ENCODE results near the gene CLEC20A.

Gene CLEC20A

GRCh38 chr1:178496410-178497135, at the start of gene CLEC20A:
Gene CLEC20A, minus strand, starts transcription at chr1:178496964. Its CDS starts 25 bp downstream, at chr1:178496939.
- in situ Hi-C loops (cut with MboI; ENCODE audit: low sequenced_read_pairs), result no loop called here

DNA sequence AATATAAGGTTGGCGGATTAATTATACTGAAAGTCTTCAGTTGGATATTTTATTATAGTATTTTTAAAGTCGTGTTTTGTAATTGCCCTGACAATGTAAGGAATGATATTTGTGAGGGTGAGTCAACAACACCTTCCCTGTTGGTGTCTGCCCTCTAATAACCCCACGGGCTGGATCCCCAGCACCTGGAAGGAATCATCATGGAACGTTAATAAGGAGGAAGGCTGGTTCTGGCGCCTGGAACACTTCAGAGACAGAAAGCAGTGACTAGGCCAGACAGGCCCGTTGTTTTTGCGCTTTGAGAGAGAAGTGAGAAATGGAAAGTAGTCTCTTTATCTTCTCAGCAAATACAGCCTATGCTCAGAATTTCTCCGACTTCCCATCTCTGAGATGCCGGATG, 47.8 kb upstream of the CLEC20A start:
- in situ Hi-C loops (cut with MboI; ENCODE audit: low sequenced_read_pairs), result loop anchor here (10.0 to 25.0 kb wide), 2 partner anchors 220 to 1243 kb away; no protein-coding TSS in a partner anchor

DNA sequence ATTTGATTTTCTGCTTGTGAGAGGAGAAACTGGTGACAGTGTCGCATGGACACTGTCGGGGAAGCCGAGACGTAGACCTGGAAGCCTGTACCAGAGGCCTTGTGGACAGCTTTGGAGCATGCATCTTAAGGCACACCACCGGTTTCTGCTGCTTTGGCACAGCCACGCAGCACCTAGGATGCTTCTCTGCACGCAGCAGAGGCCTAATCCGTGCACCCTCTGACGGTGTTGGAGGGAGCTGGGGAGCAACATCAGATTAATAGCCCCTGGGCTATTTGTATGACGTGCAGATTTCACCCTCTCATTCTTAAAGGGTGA, 46.5 kb upstream of the CLEC20A start:
- in situ Hi-C loops (cut with MboI; ENCODE audit: low sequenced_read_pairs), result loop anchor here (10.0 to 25.0 kb wide), 2 partner anchors 222 to 1244 kb away; no protein-coding TSS in a partner anchor

- in situ Hi-C loops (cut with MboI; ENCODE audit: low sequenced_read_pairs), result loop anchor here (10.0 to 25.0 kb wide), 2 partner anchors 222 to 1245 kb away; no protein-coding TSS in a partner anchor
Observed at GRCh38 chr1:178542554-178543289, 46.0 kb upstream of the CLEC20A start.

GRCh38 chr1:178541829-178542553, 45.2 kb upstream of the CLEC20A start:
- in situ Hi-C loops (cut with MboI; ENCODE audit: low sequenced_read_pairs), result loop anchor here (10.0 to 25.0 kb wide), 2 partner anchors 223 to 1245 kb away; no protein-coding TSS in a partner anchor

DNA sequence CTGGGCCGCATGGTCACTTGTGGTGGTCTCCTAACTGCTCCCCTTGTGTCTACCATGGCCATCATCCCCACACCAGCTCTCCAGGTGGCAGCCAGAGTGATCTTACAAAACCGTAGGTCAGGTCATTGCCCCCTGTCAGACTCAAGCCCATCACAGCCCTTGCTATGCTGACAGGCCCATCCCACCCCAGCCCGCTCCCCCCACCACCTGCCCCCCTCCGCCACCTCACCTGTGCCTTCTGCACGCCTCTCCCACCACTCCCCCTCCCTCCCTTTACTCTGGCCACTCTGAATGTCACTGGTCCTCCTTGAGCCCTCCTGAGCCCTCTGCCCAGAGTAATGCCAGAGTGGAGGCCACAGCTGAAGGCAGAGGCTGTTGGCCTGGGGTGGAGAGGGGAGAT, 44.6 kb upstream of the CLEC20A start:
- in situ Hi-C loops (cut with MboI; ENCODE audit: low sequenced_read_pairs), result loop anchor here (10.0 to 25.0 kb wide), 2 partner anchors 223 to 1246 kb away; no protein-coding TSS in a partner anchor

GRCh38 chr1:178540646-178541045, 43.9 kb upstream of the CLEC20A start:
- in situ Hi-C loops (cut with MboI; ENCODE audit: low sequenced_read_pairs), result loop anchor here (10.0 to 25.0 kb wide), 2 partner anchors 224 to 1247 kb away; no protein-coding TSS in a partner anchor

DNA sequence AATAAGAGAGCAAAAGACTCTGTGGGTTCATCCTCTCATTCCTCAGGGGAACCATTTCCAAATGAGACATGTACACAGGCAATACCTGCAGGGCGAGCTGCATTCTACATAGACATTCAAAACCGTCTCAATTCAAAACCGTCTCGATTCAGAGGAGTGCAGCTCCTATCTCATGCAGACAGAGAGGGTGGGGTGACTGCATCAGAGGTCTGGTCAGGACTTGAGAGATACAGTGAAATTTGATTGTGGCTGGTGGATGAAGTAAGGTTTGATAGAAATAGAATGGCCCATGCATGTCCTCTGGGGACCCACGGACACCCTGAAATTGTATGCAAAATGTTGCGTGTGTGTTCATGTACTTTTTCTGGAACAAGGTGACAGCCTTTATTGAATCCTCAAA, 43.4 kb upstream of the CLEC20A start:
- in situ Hi-C loops (cut with MboI; ENCODE audit: low sequenced_read_pairs), result loop anchor here (10.0 to 25.0 kb wide), 2 partner anchors 225 to 1247 kb away; no protein-coding TSS in a partner anchor

- in situ Hi-C loops (cut with MboI; ENCODE audit: low sequenced_read_pairs), result loop anchor here (10.0 to 25.0 kb wide), 3 partner anchors 476 to 1248 kb away; no protein-coding TSS in a partner anchor
Observed at GRCh38 chr1:178539291-178539690, 42.5 kb upstream of the CLEC20A start.

DNA sequence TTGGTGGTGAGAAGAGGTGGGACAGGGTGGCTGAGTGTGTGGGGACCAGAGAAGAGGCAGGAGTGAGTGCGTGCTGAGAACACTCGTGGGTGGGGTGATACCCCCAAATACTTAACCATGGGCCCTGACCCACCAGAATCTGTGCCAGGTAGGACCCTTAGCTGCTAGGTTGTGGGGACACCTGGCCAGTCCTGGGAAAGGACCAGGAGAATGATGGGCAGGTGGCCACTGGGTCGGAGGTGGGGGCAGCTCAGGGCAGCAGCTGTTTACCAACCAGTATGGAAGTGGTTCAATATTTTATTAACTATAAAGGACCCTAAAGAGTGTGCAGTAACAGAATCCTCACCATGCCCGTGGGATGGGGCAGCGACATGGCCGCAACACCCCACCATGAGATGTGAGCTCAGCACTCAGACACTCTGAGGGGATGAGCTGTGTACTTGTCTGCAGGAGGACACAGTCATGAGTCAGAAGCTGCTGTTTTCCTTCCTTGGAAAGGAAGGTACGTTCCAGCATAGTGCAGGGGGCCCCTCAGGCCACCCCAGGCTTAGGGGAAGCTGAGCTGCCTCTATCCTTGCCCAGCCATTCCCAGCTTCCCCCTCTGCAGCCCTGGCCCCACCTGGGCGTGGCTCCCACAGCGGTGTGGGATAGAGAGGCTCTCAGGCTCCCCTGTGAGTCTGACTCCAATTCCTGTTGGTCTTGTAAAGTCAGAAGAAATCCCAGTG, 41.6 kb upstream of the CLEC20A start:
- in situ Hi-C loops (cut with MboI; ENCODE audit: low sequenced_read_pairs), result loop anchor here (10.0 to 25.0 kb wide), 3 partner anchors 476 to 1249 kb away; no protein-coding TSS in a partner anchor

- in situ Hi-C loops (cut with MboI; ENCODE audit: low sequenced_read_pairs), result loop anchor here (10.0 to 25.0 kb wide), 3 partner anchors 477 to 1250 kb away; no protein-coding TSS in a partner anchor
Observed at GRCh38 chr1:178537382-178538090, 40.8 kb upstream of the CLEC20A start.

- in situ Hi-C loops (cut with MboI; ENCODE audit: low sequenced_read_pairs), result loop anchor here (10.0 to 25.0 kb wide), 3 partner anchors 478 to 1250 kb away; no protein-coding TSS in a partner anchor
Observed at GRCh38 chr1:178536844-178537371, 40.1 kb upstream of the CLEC20A start.

DNA sequence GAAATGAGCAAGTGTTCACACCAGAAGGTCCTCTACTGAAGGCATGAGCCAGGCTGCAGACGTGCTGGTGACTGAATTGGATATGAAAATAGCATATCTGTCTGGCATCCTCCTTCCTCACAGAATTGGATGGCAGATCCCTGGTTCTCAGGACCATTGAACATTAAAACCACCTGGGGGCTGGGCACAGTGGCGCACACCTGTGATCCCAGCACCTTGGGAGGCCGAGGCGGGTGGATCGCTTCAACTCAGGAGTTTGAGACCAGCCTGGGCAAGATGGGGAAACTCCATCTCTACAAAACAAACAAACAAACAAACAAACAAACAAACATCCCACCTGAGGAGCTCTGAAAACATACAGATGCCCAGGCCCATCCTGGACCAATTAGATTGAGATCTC, 39.6 kb upstream of the CLEC20A start:
- in situ Hi-C loops (cut with MboI; ENCODE audit: low sequenced_read_pairs), result loop anchor here (10.0 to 25.0 kb wide), 3 partner anchors 478 to 1251 kb away; no protein-coding TSS in a partner anchor

GRCh38 chr1:178534137-178534868, 37.5 kb upstream of the CLEC20A start:
- in situ Hi-C loops (cut with MboI; ENCODE audit: low sequenced_read_pairs), result loop anchor here (10.0 to 25.0 kb wide), 3 partner anchors 480 to 1253 kb away; no protein-coding TSS in a partner anchor

GRCh38 chr1:178533121-178533946, 36.6 kb upstream of the CLEC20A start:
- in situ Hi-C loops (cut with MboI; ENCODE audit: low sequenced_read_pairs), result loop anchor here (10.0 to 25.0 kb wide), 3 partner anchors 481 to 1254 kb away; no protein-coding TSS in a partner anchor

- in situ Hi-C loops (cut with MboI; ENCODE audit: low sequenced_read_pairs), result loop anchor here (10.0 to 25.0 kb wide), 3 partner anchors 482 to 1255 kb away; no protein-coding TSS in a partner anchor
Observed at GRCh38 chr1:178532392-178532791, 35.6 kb upstream of the CLEC20A start.

DNA sequence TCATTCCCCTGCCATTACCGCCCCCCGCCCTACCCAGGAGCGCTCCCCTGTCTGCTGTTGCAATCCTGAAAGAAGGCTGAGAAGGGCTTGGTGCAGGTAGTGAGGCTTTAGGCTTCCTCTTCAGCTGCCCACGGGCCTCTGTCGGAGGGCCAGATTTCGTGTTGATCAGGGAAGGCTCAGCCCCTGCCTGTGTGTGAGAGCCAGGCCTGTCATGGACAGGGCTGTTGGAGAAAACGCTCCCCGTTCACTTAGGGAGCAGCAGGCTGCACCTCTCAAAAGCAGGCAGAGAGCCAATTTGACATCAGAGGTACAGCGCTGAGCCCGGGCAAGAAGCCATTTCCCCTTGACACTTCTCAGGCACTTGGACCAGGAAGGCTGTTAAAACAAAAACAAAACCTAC, 35.1 kb upstream of the CLEC20A start:
- in situ Hi-C loops (cut with MboI; ENCODE audit: low sequenced_read_pairs), result loop anchor here (10.0 to 25.0 kb wide), 3 partner anchors 483 to 1255 kb away; no protein-coding TSS in a partner anchor
